H9 (cell line): ENCODE measurements around the gene KLHL22. TPM values are rescaled to one million over a fixed set of nuclear protein-coding genes. Genes with fewer than 3 reads are reported as not detected.
"Not testable (repeated sequence)": the region's sequence is repeated elsewhere in the genome, so short reads cannot be mapped to it uniquely, and the experiment has no call there.

Experiments used
- DNase-seq: peaks from one replicate; pipeline ENCODE4 v3.0.0-alpha.2; 2017
- H2AFZ ChIP-seq: one replicate; pipeline ENCODE4 v1.6.1; 2013; ENCODE audit warnings: mild to moderate bottlenecking, low read length, control low read depth, moderate library complexity
- H2AK5ac ChIP-seq: 2 replicates; pipeline ENCODE4 v1.6.1; 2013; ENCODE audit warnings: low read length, control low read depth, mixed read lengths; ENCODE audit not compliant: insufficient read length
- H2BK120ac ChIP-seq: one replicate; pipeline ENCODE4 v1.6.1; 2013; ENCODE audit warnings: low read depth, mild to moderate bottlenecking, low read length, control low read depth, inconsistent platforms; ENCODE audit not compliant: poor library complexity, severe bottlenecking
- H2BK12ac ChIP-seq: 2 replicates; pipeline ENCODE4 v1.6.1; 2013; ENCODE audit warnings: low read length, control low read depth, mixed read lengths, low read depth; ENCODE audit not compliant: insufficient read length
- H2BK15ac ChIP-seq: 2 replicates; pipeline ENCODE4 v1.6.1; 2013; ENCODE audit warnings: low read depth, low read length, control low read depth
- H2BK20ac ChIP-seq: one replicate; pipeline ENCODE4 v1.6.1; 2013; ENCODE audit warnings: low read depth, mild to moderate bottlenecking, low read length, control low read depth, inconsistent platforms; ENCODE audit not compliant: poor library complexity, severe bottlenecking
- H2BK5ac ChIP-seq: 2 replicates; pipeline ENCODE4 v1.6.1; 2013; ENCODE audit warnings: low read length, control low read depth, mixed read lengths; ENCODE audit not compliant: insufficient read length
- H3K14ac ChIP-seq: 2 replicates; pipeline ENCODE4 v1.6.1; 2013; ENCODE audit warnings: low read length, control low read depth; ENCODE audit not compliant: insufficient read depth
- H3K18ac ChIP-seq: 2 replicates; pipeline ENCODE4 v1.6.1; 2013; ENCODE audit warnings: low read depth, mild to moderate bottlenecking, mixed read lengths, low read length, control low read depth; ENCODE audit not compliant: insufficient read length
- H3K23ac ChIP-seq: 2 replicates; pipeline ENCODE4 v1.6.1; 2013; ENCODE audit warnings: low read length, control low read depth, mixed read lengths, low read depth; ENCODE audit not compliant: insufficient read length
- H3K23me2 ChIP-seq: 2 replicates; pipeline ENCODE4 v1.6.1; 2013; ENCODE audit warnings: low read depth, mild to moderate bottlenecking, mixed read lengths, low read length, control low read depth; ENCODE audit not compliant: insufficient read length, poor library complexity, severe bottlenecking
- H3K27ac ChIP-seq: 2 replicates; pipeline ENCODE4 v1.5.1; 2013; ENCODE audit warnings: low read length, control low read depth, mixed read lengths, low read depth; ENCODE audit not compliant: insufficient read length
- H3K27me3 ChIP-seq: 2 replicates; pipeline ENCODE4 v1.6.1; 2013; ENCODE audit warnings: low read length, control low read depth, inconsistent platforms; ENCODE audit not compliant: insufficient read depth
- H3K4ac ChIP-seq: 2 replicates; pipeline ENCODE4 v1.6.1; 2013; ENCODE audit warnings: low read depth, mild to moderate bottlenecking, control low read depth, inconsistent platforms, low read length, moderate library complexity
- H3K4me1 ChIP-seq: 2 replicates; pipeline ENCODE4 v1.6.1; 2013; ENCODE audit warnings: low read length, control low read depth, inconsistent platforms; ENCODE audit not compliant: insufficient read depth
- H3K4me2 ChIP-seq: 2 replicates; pipeline ENCODE4 v1.6.1; 2013; ENCODE audit warnings: low read length, control low read depth, mixed read lengths; ENCODE audit not compliant: insufficient read length, insufficient read depth
- H3K56ac ChIP-seq: 2 replicates; pipeline ENCODE4 v1.6.1; 2013; ENCODE audit warnings: low read depth, mild to moderate bottlenecking, mixed read lengths, low read length, control low read depth; ENCODE audit not compliant: insufficient read length
- H3K79me1 ChIP-seq: 2 replicates; pipeline ENCODE4 v1.6.1; 2013; ENCODE audit warnings: low read depth, mild to moderate bottlenecking, moderate library complexity, low read length, control low read depth, inconsistent platforms; ENCODE audit not compliant: insufficient read depth, poor library complexity, severe bottlenecking
- H3K79me2 ChIP-seq: 2 replicates; pipeline ENCODE4 v1.6.1; 2013; ENCODE audit warnings: low read length, control low read depth, inconsistent platforms; ENCODE audit not compliant: insufficient read depth
- H3K9ac ChIP-seq: 2 replicates; pipeline ENCODE4 v1.6.1; 2013; ENCODE audit warnings: low read length, control low read depth, mixed read lengths; ENCODE audit not compliant: insufficient read length; ENCODE audit errors: extremely low read depth
- H3K9me3 ChIP-seq: one replicate; pipeline ENCODE4 v1.6.1; 2013; ENCODE audit warnings: low read depth, low read length, inconsistent platforms; ENCODE audit not compliant: control insufficient read depth
- H3T11ph ChIP-seq: one replicate; pipeline ENCODE4 v1.6.1; 2013; ENCODE audit warnings: mild to moderate bottlenecking, low read length, control low read depth, inconsistent platforms
- H4K20me1 ChIP-seq: one replicate; pipeline ENCODE4 v1.6.1; 2013; ENCODE audit not compliant: control insufficient read depth, insufficient read length, insufficient read depth
- H4K5ac ChIP-seq: 2 replicates; pipeline ENCODE4 v1.6.1; 2013; ENCODE audit warnings: low read depth, mild to moderate bottlenecking, mixed read lengths, low read length, control low read depth; ENCODE audit not compliant: insufficient read length
- H4K8ac ChIP-seq: replicated peaks from 2 replicates; pipeline ENCODE4 v1.6.1; 2013; ENCODE audit warnings: low read length, control low read depth, mixed read lengths, low read depth; ENCODE audit not compliant: insufficient read length
- H4K91ac ChIP-seq: 2 replicates; pipeline ENCODE4 v1.6.1; 2013; ENCODE audit warnings: low read depth, mild to moderate bottlenecking, moderate library complexity, mixed read lengths, low read length, control low read depth; ENCODE audit not compliant: insufficient read length
- H3K27ac Mint-ChIP-seq, 3 experiments: 2 replicates in 2 of 3; 3 replicates in 1 of 3; pipeline ENCODE4 v1.8.0; 2020 to 2021; ENCODE audit warnings: mixed read lengths in 3 of 3, mild to moderate bottlenecking in 1 of 3, moderate library complexity in 1 of 3
- H3K27me3 Mint-ChIP-seq: 2 replicates; pipeline ENCODE4 v1.8.0; 2021; ENCODE audit warnings: low read depth, mild to moderate bottlenecking, moderate library complexity, mixed read lengths
- H3K36me3 Mint-ChIP-seq, 3 experiments: 2 replicates in 2 of 3; 3 replicates in 1 of 3; pipeline ENCODE4 v1.8.0; 2020 to 2021; ENCODE audit warnings: low read depth in 3 of 3, mixed read lengths in 3 of 3; ENCODE audit not compliant: insufficient read depth in 1 of 3
- H3K4me1 Mint-ChIP-seq, 2 experiments: 2 replicates each; pipeline ENCODE4 v1.8.0; 2020; ENCODE audit warnings: mixed read lengths in 2 of 2
- H3K4me3 Mint-ChIP-seq, 2 experiments: 2 replicates in 1 of 2; 3 replicates in 1 of 2; pipeline ENCODE4 v1.8.0; 2020 to 2021; ENCODE audit warnings: mild to moderate bottlenecking in 2 of 2, mixed read lengths in 2 of 2, moderate library complexity in 1 of 2
- H3K9me3 Mint-ChIP-seq, 2 experiments: 2 replicates in 1 of 2; 3 replicates in 1 of 2; pipeline ENCODE4 v1.8.0; 2020; ENCODE audit warnings: mild to moderate bottlenecking in 2 of 2, mixed read lengths in 2 of 2, moderate library complexity in 1 of 2
- CTCF ChIP-seq: fragments of 200-600 bp; sonication (generic); conservative IDR thresholded peaks from 3 replicates; pipeline ENCODE4 v1.8.0; 2021; ENCODE audit warnings: antibody characterized with exemption, mild to moderate bottlenecking
- WGBS: extraction: QIAGEN DNeasy Blood & Tissue Kit; methylation state at CpG from one replicate; pipeline ENCODE4 v1.1.7; 2013; ENCODE audit warnings: missing lambda C conversion rate, low lambda C conversion rate, mixed read lengths; ENCODE audit not compliant: insufficient read length; ENCODE audit errors: extremely low coverage; 5-methylcytosine and 5-hydroxymethylcytosine counted together
- total RNA-seq: library from RNA; stranded (reverse); gene quantifications from 2 replicates; pipeline ENCODE4 v1.2.1, GENCODE V29; 2021

Gene KLHL22
- total RNA-seq, 1 experiment from 2014 or later = 11.9 TPM

GRCh38 chr22:20508815-20509271, 13.2 kb upstream of the KLHL22 start:
- Histone ChIP-seq H2AFZ (no peak overlapping the region), H4K5ac (no peak overlapping the region), H2BK15ac (no peak overlapping the region), H2BK12ac (no peak overlapping the region), H3K27ac (no peak overlapping the region), H2AK5ac (no peak overlapping the region), H4K8ac (no peak overlapping the region), H3K14ac (no peak overlapping the region), H3K18ac (no peak overlapping the region), H3K56ac (no peak overlapping the region), H3T11ph (no peak overlapping the region), H2BK5ac (no peak overlapping the region), H3K79me2 (peaks cover 21% of the 10 kb centered on the region; the same call in 1 of the 2 replicates), H3K4me2 (peak overlapping the region; percentile 89), H3K23ac (no peak overlapping the region), H4K20me1 (no peaks in the 10 kb centered on the region), H3K27me3 (no peaks in the 10 kb centered on the region), H4K91ac (no peak overlapping the region), H3K4ac (no peak overlapping the region), H3K9ac (peak overlapping the region; percentile 20), H2BK120ac (no peak overlapping the region), H3K79me1 (no peaks in the 10 kb centered on the region), H3K9me3 (no peaks in the 10 kb centered on the region), H3K4me1 (peaks cover 7% of the 10 kb centered on the region; the same call in 1 of the 2 replicates), H2BK20ac (no peak overlapping the region), H3K23me2 (peaks cover 8% of the 10 kb centered on the region)
- no peak overlapping the region for H3K27ac Mint-ChIP-seq
- TF ChIP-seq CTCF = no peak
- WGBS = no CpG with 5 or more reads among the region's 10 CpGs
- no peaks in the 10 kb centered on the region; a peak in 1 of 5 replicates for H3K9me3 Mint-ChIP-seq
- H3K27me3 Mint-ChIP-seq = peaks cover 2% of the 10 kb centered on the region
- peaks cover 0 to 7% (median 5%) of the 10 kb centered on the region in 3 experiments; a peak in 4 of 7 replicates for H3K36me3 Mint-ChIP-seq
- H3K4me3 Mint-ChIP-seq = peak overlapping the region; percentile 94
- no peak for DNase-seq
- H3K4me1 Mint-ChIP-seq = peaks cover 41 to 47% of the 10 kb centered on the region in 2 experiments

- peak overlapping the region; percentile 94 for H3K4me3 Mint-ChIP-seq
- not testable (repeated sequence) for H3K79me1 ChIP-seq, H3K27ac ChIP-seq, H3T11ph ChIP-seq, H4K91ac ChIP-seq, H2BK20ac ChIP-seq, H3K36me3 Mint-ChIP-seq, H3K23ac ChIP-seq, H4K5ac ChIP-seq, H4K8ac ChIP-seq, H3K4ac ChIP-seq, H3K56ac ChIP-seq, H3K27me3 ChIP-seq, H2BK15ac ChIP-seq, H3K9me3 Mint-ChIP-seq, H2BK5ac ChIP-seq, H2BK12ac ChIP-seq, DNase-seq, H3K9me3 ChIP-seq, H3K18ac ChIP-seq, H3K23me2 ChIP-seq, H3K4me1 ChIP-seq, H2BK120ac ChIP-seq, H2AK5ac ChIP-seq, H4K20me1 ChIP-seq, H3K27me3 Mint-ChIP-seq, H3K14ac ChIP-seq
- Histone ChIP-seq H3K79me2 (peaks cover 21% of the 10 kb centered on the region; the same call in 1 of the 2 replicates), H3K4me2 (peak overlapping the region; percentile 89), H3K9ac (peak overlapping the region; percentile 84), H2AFZ (peak overlapping the region; percentile 60)
- no CpG with 5 or more reads among the region's 21 CpGs for WGBS
- peaks cover 41 to 47% of the 10 kb centered on the region in 2 experiments for H3K4me1 Mint-ChIP-seq
- H3K27ac Mint-ChIP-seq = peak overlapping the region; percentile 52 to 97 (median 84); a peak in 5 of 7 replicates
These were observed 12.6 kb upstream of the KLHL22 start for GRCh38 chr22:20508067-20508755.
